ENCODE measurements around the gene CCDC73.

DNA sequence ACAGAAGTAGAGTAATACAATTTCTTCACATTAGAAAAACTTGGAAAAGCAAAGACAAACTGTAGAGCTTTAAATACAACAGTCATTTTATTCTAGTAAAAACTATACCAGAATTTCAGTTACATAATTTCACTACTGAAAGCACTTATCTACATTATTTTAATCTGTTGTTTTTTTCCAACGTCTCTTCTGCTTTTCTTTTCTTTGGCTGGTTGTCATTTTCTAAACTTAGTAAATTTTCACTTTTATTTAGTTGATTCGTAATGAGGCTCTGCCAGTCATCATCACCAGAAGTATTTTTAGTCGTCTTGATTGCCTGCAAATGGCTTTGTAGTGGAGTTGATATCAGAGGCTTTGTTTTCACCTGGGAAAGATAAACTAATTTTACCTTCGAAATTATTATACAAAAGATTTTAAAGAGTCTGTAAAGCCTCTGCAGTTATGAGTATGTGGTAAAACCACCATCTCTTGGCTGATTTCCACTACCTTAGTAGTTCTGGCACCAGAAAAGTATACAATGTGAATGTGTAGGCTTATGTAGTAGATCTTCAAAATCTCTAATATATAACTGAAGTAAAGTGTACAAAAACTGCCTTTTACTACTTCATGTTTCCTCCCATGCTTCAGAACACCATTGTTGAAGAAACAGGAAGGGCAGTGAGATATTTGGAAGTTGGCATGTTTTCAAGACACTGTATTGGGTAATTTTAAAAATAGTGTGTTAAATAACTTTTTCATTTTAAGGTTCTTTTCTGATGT, 191.6 kb downstream of the CCDC73 start:
- TF ChIP-seq RAD21 (IDR thresholded peaks at IDR 0.05; ENCODE audit: insufficient read depth, low read depth, low read length) (no peak), RCOR1 (conservative IDR thresholded peaks at IDR 0.05; ENCODE audit: low read depth, low read length) (no peak), CBX5 (IDR thresholded peaks at IDR 0.05; ENCODE audit: low read depth) (no peak), YY1 (IDR thresholded peaks at IDR 0.05; ENCODE audit: low read depth, low read length) (no peak), EGR1 (IDR thresholded peaks at IDR 0.05; ENCODE audit: borderline replicate concordance in 1 of 2, low read depth in 2 of 2, low read length in 2 of 2) (no peak), EZH2 (IDR thresholded peaks at IDR 0.05; ENCODE audit: borderline replicate concordance, control insufficient read depth, low read depth, low read length) (no peak), ESRRA (IDR thresholded peaks at IDR 0.05; ENCODE audit: low read length) (no peak), EP300 (IDR thresholded peaks at IDR 0.05; ENCODE audit: borderline replicate concordance in 1 of 2, control insufficient read depth in 1 of 2, low read depth in 2 of 2, low read length in 2 of 2) (no peak), RAD51 (IDR thresholded peaks at IDR 0.05) (no peak)
- TF ChIP-seq, protein P1, sequence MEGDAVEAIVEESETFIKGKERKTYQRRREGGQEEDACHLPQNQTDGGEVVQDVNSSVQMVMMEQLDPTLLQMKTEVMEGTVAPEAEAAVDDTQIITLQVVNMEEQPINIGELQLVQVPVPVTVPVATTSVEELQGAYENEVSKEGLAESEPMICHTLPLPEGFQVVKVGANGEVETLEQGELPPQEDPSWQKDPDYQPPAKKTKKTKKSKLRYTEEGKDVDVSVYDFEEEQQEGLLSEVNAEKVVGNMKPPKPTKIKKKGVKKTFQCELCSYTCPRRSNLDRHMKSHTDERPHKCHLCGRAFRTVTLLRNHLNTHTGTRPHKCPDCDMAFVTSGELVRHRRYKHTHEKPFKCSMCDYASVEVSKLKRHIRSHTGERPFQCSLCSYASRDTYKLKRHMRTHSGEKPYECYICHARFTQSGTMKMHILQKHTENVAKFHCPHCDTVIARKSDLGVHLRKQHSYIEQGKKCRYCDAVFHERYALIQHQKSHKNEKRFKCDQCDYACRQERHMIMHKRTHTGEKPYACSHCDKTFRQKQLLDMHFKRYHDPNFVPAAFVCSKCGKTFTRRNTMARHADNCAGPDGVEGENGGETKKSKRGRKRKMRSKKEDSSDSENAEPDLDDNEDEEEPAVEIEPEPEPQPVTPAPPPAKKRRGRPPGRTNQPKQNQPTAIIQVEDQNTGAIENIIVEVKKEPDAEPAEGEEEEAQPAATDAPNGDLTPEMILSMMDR (IDR thresholded peaks at IDR 0.05 in 2 of 3, conservative IDR thresholded peaks at IDR 0.05 in 1 of 3; ENCODE audit: control insufficient read depth in 2 of 3, extremely low read depth in 1 of 3, insufficient read depth in 1 of 3, low read depth in 3 of 3, low read length in 3 of 3), result no peak
- TF ChIP-seq, protein P2, sequence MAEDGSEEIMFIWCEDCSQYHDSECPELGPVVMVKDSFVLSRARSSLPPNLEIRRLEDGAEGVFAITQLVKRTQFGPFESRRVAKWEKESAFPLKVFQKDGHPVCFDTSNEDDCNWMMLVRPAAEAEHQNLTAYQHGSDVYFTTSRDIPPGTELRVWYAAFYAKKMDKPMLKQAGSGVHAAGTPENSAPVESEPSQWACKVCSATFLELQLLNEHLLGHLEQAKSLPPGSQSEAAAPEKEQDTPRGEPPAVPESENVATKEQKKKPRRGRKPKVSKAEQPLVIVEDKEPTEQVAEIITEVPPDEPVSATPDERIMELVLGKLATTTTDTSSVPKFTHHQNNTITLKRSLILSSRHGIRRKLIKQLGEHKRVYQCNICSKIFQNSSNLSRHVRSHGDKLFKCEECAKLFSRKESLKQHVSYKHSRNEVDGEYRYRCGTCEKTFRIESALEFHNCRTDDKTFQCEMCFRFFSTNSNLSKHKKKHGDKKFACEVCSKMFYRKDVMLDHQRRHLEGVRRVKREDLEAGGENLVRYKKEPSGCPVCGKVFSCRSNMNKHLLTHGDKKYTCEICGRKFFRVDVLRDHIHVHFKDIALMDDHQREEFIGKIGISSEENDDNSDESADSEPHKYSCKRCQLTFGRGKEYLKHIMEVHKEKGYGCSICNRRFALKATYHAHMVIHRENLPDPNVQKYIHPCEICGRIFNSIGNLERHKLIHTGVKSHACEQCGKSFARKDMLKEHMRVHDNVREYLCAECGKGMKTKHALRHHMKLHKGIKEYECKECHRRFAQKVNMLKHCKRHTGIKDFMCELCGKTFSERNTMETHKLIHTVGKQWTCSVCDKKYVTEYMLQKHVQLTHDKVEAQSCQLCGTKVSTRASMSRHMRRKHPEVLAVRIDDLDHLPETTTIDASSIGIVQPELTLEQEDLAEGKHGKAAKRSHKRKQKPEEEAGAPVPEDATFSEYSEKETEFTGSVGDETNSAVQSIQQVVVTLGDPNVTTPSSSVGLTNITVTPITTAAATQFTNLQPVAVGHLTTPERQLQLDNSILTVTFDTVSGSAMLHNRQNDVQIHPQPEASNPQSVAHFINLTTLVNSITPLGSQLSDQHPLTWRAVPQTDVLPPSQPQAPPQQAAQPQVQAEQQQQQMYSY (CRISPR knock-in tag; IDR thresholded peaks at IDR 0.05), result no peak

Measured in GM12878 (cell line).